Measurements from ENCODE around the gene RBM5.

Gene RBM5

GRCh38 chr3:50090984-50091383, 2.3 kb downstream of the RBM5 start:
- H3K4me3 ChIP-seq (ENCODE audit: severe bottlenecking), result no peak overlapping the region
- H3K4me1 ChIP-seq (ENCODE audit: insufficient read depth, poor library complexity, severe bottlenecking), result peaks cover 5% of the 10 kb centered on the region
- H3K36me3 ChIP-seq (ENCODE audit: low read depth), result peaks cover 62% of the 10 kb centered on the region
- H3K27ac ChIP-seq (ENCODE audit: poor library complexity, severe bottlenecking), result no peak overlapping the region
- no peaks in the 10 kb centered on the region for H3K27me3 ChIP-seq (ENCODE audit: insufficient read depth, poor library complexity, severe bottlenecking)
- no peak for DNase-seq (ENCODE audit: low spot score)
- no peaks in the 10 kb centered on the region for H3K9me3 ChIP-seq (ENCODE audit: severe bottlenecking)
- no peak for TF ChIP-seq CTCF (IDR thresholded peaks at IDR 0.05; ENCODE audit: poor library complexity, severe bottlenecking)
- no peak for ATAC-seq (ENCODE audit: low read depth)

- Histone ChIP-seq H3K27ac (ENCODE audit: poor library complexity, severe bottlenecking) (no peak overlapping the region), H3K4me3 (ENCODE audit: severe bottlenecking) (no peak overlapping the region), H3K9me3 (ENCODE audit: severe bottlenecking) (no peaks in the 10 kb centered on the region), H3K27me3 (ENCODE audit: insufficient read depth, poor library complexity, severe bottlenecking) (no peaks in the 10 kb centered on the region), H3K36me3 (ENCODE audit: low read depth) (peaks cover 100% of the 10 kb centered on the region), H3K4me1 (ENCODE audit: insufficient read depth, poor library complexity, severe bottlenecking) (peaks cover 5% of the 10 kb centered on the region)
- no peak for DNase-seq (ENCODE audit: low spot score)
- ATAC-seq (ENCODE audit: low read depth), result no peak
- TF ChIP-seq CTCF (IDR thresholded peaks at IDR 0.05; ENCODE audit: poor library complexity, severe bottlenecking), result no peak
Observed at GRCh38 chr3:50095352-50095998, 6.8 kb downstream of the RBM5 start.

- H3K4me1 ChIP-seq (ENCODE audit: insufficient read depth, poor library complexity, severe bottlenecking), result no peaks in the 10 kb centered on the region
- no peaks in the 10 kb centered on the region for H3K27me3 ChIP-seq (ENCODE audit: insufficient read depth, poor library complexity, severe bottlenecking)
- H3K27ac ChIP-seq (ENCODE audit: poor library complexity, severe bottlenecking), result no peak overlapping the region
- DNase-seq (ENCODE audit: low spot score), result no peak
- no peak for ATAC-seq (ENCODE audit: low read depth)
- peaks cover 100% of the 10 kb centered on the region for H3K36me3 ChIP-seq (ENCODE audit: low read depth)
- TF ChIP-seq CTCF (IDR thresholded peaks at IDR 0.05; ENCODE audit: poor library complexity, severe bottlenecking), result no peak
- H3K4me3 ChIP-seq (ENCODE audit: severe bottlenecking), result no peak overlapping the region
- H3K9me3 ChIP-seq (ENCODE audit: severe bottlenecking), result no peaks in the 10 kb centered on the region
Observed at GRCh38 chr3:50100386-50100785, 11.7 kb downstream of the RBM5 start.

GRCh38 chr3:50100956-50101845, 12.5 kb downstream of the RBM5 start:
- no peak for ATAC-seq (ENCODE audit: low read depth)
- Histone ChIP-seq H3K4me1 (ENCODE audit: insufficient read depth, poor library complexity, severe bottlenecking) (no peaks in the 10 kb centered on the region), H3K36me3 (ENCODE audit: low read depth) (peaks cover 100% of the 10 kb centered on the region), H3K9me3 (ENCODE audit: severe bottlenecking) (no peaks in the 10 kb centered on the region), H3K4me3 (ENCODE audit: severe bottlenecking) (no peak overlapping the region), H3K27ac (ENCODE audit: poor library complexity, severe bottlenecking) (no peak overlapping the region), H3K27me3 (ENCODE audit: insufficient read depth, poor library complexity, severe bottlenecking) (no peaks in the 10 kb centered on the region)
- no peak for TF ChIP-seq CTCF (IDR thresholded peaks at IDR 0.05; ENCODE audit: poor library complexity, severe bottlenecking)
- no peak for DNase-seq (ENCODE audit: low spot score)
